D721Med (cell line): ENCODE results near the gene CNGA1.

Experiments
- DNase-seq: peaks from one replicate; pipeline ENCODE4 v3.0.0; 2011; ENCODE audit warnings: low spot score; ENCODE audit not compliant: insufficient read length
- FAIRE-seq: peaks from 2 replicates; lab custom pipeline; 2011; peaks lifted over from hg19 to GRCh38; lab: Jason Lieb, UNC
- TF ChIP-seq, protein P1 (sequence below): IDR thresholded peaks from 2 replicates; pipeline ENCODE4 v1.5.1; 2012; ENCODE audit warnings: mild to moderate bottlenecking, control low read depth; ENCODE audit not compliant: insufficient read depth; ENCODE audit errors: missing control alignments

The CNGA1 gene

DNA sequence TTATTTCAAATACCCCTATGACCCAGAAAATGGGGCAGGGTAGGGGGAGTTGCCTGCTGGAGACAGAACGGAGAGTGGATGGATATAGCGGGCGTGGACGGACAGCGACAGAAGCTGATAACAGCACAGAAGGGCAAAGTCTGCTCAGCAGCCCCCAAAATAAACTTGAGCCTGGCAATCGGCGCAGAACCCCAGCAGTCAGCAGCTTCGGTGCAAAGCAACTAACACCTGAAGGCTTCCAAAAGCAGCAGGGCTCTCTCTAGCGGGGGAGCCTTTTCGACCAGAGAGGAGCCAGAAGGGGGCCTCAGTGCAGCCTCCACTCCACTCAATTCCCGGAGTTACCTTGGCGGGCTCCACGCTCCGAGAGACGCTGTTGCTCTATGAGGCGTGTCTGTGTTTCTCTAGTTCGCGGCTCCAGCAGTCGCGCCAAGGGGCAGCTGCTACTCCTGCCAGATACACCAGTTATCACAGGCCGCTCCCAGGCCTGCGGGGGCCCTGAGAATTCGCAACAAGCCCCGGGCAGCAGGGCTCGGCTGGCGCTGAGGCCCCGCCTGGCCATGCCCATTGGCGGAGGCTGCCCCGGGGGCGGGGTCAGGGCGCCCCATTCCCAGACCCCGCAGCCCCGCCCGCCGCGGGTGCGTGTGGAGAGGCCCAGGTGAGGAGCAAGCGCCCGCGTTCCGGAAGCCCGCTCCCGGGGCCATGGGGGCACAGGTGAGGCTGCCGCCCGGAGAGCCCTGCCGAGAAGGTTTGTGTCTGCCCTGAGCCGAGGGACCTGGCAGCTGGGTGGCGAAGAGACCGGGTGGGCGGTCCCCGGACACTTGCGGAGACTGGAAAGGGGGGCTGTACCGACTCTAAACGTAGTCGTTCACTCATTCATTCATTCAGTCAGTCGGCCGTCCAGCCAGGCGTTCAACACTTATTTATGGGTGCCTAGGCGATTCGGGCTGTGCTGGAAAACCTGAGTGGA, at the start of gene CNGA1, which contains the start of gene NIPAL1:
Gene CNGA1, minus strand, starts transcription at position 541 of the 967 bp plus-strand sequence. CDS start 63,992 bp downstream, outside the sequence.
Gene NIPAL1, plus strand, starts transcription at position 632 of the 967 bp plus-strand sequence. Its CDS starts 68 bp downstream, at position 700.
- TF ChIP-seq, protein P1, sequence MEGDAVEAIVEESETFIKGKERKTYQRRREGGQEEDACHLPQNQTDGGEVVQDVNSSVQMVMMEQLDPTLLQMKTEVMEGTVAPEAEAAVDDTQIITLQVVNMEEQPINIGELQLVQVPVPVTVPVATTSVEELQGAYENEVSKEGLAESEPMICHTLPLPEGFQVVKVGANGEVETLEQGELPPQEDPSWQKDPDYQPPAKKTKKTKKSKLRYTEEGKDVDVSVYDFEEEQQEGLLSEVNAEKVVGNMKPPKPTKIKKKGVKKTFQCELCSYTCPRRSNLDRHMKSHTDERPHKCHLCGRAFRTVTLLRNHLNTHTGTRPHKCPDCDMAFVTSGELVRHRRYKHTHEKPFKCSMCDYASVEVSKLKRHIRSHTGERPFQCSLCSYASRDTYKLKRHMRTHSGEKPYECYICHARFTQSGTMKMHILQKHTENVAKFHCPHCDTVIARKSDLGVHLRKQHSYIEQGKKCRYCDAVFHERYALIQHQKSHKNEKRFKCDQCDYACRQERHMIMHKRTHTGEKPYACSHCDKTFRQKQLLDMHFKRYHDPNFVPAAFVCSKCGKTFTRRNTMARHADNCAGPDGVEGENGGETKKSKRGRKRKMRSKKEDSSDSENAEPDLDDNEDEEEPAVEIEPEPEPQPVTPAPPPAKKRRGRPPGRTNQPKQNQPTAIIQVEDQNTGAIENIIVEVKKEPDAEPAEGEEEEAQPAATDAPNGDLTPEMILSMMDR: peak; percentile 49
- DNase-seq (peak; percentile 49), FAIRE-seq (no peak)

GRCh38 chr4:48065587-48066052, 49.1 kb upstream of the CNGA1 start:
- DNase-seq (no peak), FAIRE-seq (no peak)

DNA sequence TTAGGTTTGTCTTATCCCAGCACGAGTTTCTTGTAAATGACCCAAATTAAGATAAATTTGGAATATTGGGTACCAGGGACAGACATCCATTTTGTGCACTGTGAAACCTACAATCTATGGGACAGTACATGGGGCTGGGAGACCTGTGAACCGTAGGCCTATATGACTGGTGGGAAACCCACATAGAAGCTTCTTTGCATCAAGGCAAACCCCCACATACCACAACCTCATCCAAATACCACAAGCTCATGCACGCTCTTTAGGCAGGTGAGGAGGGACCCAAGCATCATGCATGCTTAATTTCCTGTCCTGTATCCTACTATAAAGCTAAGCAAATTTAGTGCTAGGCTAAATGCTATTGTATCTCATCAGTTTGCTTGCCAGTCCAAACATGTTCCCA, 47.9 kb upstream of the CNGA1 start:
- TF ChIP-seq, protein P1: no peak
- DNase-seq (no peak), FAIRE-seq (no peak)

More at GRCh38 chr4:48065587-48066052, 49.1 kb upstream of the CNGA1 start:
- TF ChIP-seq, protein P1: no peak

DNA sequence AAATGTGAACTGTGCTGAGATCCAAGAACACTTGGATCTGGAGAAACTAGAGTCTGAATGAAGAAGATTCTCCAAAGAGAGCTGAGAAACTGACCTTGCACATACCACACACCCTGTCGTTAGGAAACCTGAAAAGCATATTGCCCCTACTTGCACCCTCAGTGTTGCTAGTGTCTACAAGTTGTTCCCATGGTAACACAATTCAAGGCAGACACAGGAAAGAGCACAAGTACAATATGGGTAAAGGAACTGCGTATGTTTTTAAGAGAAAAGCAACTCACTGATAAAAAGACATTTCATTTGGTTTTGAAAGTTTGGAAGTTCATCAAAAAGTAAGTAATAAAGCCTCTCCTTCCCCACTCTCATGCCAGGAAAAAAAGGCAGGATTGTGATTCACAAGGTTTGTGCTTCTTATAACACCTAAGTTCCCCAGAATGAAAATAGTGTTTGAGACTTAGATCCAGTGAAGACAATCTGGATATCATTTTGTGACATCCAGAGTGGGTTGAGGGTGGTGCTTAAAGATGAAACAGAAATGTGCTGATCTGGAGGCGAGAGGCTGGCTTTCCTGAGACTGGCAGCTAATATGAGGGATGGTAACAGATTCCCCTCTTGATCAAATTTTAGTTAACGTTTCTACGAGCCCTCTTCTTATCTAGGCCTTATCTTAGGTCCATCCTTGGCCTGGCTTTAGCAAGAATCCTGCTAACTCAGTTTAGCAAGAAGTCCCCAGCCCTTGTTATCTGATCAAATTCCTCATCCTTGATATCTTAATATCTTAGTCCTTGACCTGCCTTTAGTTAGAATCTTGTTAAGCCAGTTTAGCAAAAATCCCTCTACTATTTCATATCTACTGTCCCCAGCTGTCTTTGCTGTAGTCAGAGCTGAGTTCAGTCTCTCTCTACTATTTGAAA, 42.4 kb upstream of the CNGA1 start:
- no peak for FAIRE-seq
- DNase-seq: no peak
- TF ChIP-seq, protein P1: no peak

DNA sequence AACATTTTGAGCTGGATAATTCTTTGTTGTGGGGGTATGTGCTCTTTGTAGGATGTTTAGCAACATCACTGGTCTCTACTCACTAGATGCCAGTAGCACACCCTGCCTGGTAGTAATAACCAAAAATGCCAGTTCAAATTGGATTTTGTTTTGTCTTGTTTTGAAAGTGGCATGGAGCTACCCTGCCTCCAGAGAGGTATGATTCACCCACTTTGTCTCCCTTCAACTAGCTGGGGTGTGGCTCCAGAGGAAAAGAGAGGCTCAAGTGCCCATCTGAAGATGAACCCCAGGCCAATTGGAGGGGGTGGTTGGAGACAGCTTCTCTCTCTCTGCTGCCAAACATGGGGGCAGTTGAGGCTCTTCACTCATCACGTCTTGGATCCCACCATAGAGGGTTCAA, 34.6 kb upstream of the CNGA1 start:
- no peak for DNase-seq
- TF ChIP-seq, protein P1: no peak
- FAIRE-seq: no peak

- FAIRE-seq: no peak
- TF ChIP-seq, protein P1: no peak
- no peak for DNase-seq
Observed at GRCh38 chr4:48049483-48049882, 33.0 kb upstream of the CNGA1 start.
